Fibroblast of the conjunctiva (primary cell): ENCODE measurements around the gene NCAN.

Source experiments
- DNase-seq: peaks from one replicate; pipeline ENCODE4 v3.0.0-alpha.2; 2010; ENCODE audit warnings: low read depth

The NCAN gene

DNA sequence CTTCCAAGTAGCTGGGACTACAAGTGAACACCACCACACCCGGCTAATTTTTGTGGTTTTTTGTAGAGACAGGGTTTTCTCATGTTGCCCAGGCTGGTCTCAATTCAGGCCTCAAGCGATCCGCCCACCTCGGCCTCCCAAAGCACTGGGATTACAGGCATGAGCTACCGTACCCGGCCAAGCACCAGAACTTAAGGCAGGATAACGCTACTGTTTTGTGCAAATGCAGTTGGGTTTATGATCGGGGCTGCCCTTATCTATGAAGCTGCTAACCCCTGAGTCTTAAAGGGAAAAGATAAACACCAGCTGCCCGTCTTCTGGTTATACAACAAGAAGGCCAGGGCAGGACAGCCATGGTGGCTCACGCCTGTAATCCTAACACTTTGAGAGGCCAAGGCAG lies 73.9 kb downstream of the NCAN start:
- no peak for DNase-seq

DNA sequence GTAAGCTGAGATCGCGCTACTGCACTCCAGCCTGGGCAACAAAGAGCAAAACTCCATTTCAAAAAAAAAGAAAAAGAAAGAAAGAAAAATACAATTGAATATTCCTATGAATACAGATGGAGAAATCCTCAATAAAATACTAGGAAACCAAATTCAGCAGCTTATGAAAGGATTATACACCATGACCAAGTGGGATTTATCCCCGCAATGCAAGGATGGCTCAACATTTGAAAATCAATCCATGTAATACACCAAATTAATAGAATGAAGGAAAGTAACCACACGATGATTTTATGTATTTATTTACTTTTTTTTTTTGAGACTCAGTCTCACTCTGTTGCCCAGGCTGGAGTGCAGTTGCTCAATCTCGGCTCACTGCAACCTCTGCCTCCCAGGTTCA lies 80.8 kb downstream of the NCAN start:
- DNase-seq: no peak

DNA sequence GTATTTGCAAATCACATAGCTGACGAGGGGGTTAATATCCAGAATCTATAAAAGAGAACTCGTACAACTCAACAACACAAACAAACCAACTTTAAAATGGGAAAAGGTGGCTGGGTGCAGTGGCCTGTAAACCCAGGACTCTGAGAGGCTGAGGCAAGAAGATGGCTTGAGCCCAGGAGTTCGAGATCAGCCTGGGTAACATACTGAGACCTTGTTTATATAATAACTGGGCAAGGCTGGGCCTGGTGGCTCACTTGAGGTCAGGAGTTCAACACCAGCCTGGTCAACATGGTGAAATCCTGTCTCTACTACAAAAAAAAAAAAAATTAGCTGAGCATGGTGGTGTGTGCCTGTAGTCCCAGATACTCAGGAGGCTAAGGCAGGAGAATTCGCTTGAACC lies 83.2 kb downstream of the NCAN start:
- no peak for DNase-seq

DNA sequence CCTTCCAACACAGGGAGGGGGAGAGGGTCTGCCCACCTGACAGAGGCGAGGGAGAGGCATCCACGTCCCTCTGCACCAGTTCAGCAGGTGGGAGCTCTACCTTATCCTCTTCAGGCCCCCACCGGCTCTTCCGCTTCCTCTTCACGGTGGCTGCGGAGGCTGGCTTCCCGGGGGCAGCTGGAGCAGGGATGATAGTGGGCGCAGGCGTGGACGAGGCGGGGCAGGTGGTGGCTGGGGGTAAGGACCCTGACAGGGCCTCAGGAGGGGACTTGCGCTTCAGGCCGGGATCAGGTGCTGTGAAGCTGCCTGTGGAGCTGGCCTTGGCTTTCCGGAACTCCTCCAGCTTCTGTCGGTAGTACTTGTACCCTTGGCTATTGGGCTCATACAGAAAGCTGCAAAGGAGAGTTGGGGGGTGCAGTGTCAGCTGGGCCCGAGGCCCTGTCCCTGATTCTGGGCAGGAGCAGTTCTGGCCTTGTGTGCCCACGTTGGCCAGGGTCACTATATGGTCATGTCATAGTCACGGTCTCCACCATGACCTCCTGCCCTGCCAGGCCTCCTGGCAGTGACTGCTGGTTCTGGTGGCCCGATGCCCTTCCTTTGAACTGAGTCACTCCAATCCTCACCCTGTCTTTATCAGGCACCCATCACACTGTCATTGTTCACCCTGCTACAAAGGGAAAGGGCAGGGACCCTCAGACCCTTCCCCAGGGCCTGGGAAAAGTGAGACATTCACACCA lies 85.4 kb downstream of the NCAN start:
- DNase-seq: no peak

DNA sequence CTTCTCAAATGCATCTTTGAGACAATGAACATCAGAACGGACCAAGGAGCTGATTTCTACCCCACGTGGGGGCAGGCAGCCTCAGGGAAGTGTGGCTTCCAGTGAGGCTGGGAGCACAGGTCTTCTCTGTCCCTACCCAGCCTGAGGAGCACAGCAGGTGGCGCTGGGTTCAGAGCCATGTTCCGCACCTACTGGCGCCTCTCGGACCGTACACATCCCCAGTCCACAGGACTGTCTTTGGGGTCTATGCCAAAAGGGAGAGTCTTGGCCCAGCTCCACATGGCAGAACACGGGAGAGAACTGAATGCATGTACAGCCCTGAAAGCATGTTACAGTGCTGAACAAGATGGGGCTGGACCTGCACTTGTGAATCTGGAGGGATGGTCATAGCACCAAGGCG lies 86.0 kb downstream of the NCAN start:
- no peak for DNase-seq

DNA sequence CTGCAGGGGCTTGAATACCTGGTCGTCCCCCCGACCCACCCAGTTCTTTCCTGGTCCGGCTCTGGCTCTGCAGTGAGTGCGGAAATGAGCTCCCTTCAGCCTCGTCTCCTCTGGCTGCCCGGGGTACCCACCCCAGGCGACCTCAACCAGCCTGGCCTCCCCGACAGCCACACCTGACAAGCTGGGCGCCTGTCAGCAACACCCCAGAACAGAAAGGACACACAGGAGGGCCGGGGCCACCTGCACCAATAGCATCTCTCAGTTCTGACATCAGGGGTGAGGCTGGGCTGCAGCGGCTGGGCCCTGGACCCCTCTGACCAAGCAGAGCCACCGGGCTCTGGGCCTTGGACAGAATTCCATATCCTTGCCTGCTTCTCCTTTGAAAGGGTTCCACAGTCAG lies 88.9 kb downstream of the NCAN start:
- no peak for DNase-seq
